CD14-positive monocyte (primary cell): ENCODE results near the gene APOBEC4. TPM values are rescaled to one million over a fixed set of nuclear protein-coding genes. Genes with fewer than 3 reads are reported as not detected.

Experiments used
- DNase-seq, 3 donors: peaks; one replicate each; pipeline ENCODE4 v3.0.0-alpha.2; 2011 to 2022
- H2AFZ ChIP-seq: 2 replicates; pipeline ENCODE4 v1.6.0; 2012; ENCODE audit warnings: mild to moderate bottlenecking, low read depth, low read length, inconsistent platforms; ENCODE audit not compliant: insufficient read depth, poor library complexity, severe bottlenecking
- H3K27ac ChIP-seq, 2 donors: 1 replicate in 1 of 2; 2 replicates in 1 of 2; pipeline ENCODE4 v1.5.1; 2012 to 2013; ENCODE audit warnings: low read length in 2 of 2, control low read depth in 1 of 2, inconsistent platforms in 1 of 2, low read depth in 1 of 2, mild to moderate bottlenecking in 1 of 2
- H3K27me3 ChIP-seq, 2 donors: one replicate each; pipeline versions ENCODE4 v1.6.0 to v1.6.1; 2011 to 2013; ENCODE audit warnings: low read length in 2 of 2; ENCODE audit not compliant: control insufficient read depth in 2 of 2, insufficient read depth in 2 of 2
- H3K36me3 ChIP-seq, 2 donors: replicated peaks in 1 of 2; 1 replicate in 1 of 2; 2 replicates in 1 of 2; pipeline versions ENCODE4 v1.5.1 to v1.6.1; 2012 to 2013; ENCODE audit warnings: low read length in 2 of 2, control low read depth in 1 of 2, inconsistent platforms in 1 of 2, mild to moderate bottlenecking in 1 of 2; ENCODE audit not compliant: insufficient read depth in 2 of 2, control insufficient read depth in 1 of 2
- H3K4me1 ChIP-seq, 2 donors: 1 replicate in 1 of 2; 2 replicates in 1 of 2; pipeline versions ENCODE4 v1.5.1 to v1.6.1; 2012 to 2013; ENCODE audit warnings: low read length in 2 of 2, control low read depth in 1 of 2, inconsistent platforms in 1 of 2, mild to moderate bottlenecking in 1 of 2, moderate library complexity in 1 of 2; ENCODE audit not compliant: insufficient read depth in 2 of 2, control insufficient read depth in 1 of 2
- H3K4me2 ChIP-seq: replicated peaks from 2 replicates; pipeline ENCODE3; 2012; ENCODE audit warnings: low read length, moderate library complexity, mild to moderate bottlenecking; ENCODE audit not compliant: poor library complexity, severe bottlenecking; ENCODE audit errors: extremely low read depth
- H3K4me3 ChIP-seq, 3 experiments: fragments of 200-600 bp in 1 of 3; sonication (generic) in 1 of 3; replicated peaks in 1 of 3; 1 replicate in 2 of 3; 2 replicates in 1 of 3; pipeline ENCODE4 v1.5.1; 2011 to 2013; ENCODE audit warnings: low read length in 3 of 3, mild to moderate bottlenecking in 3 of 3, control low read depth in 2 of 3, low read depth in 2 of 3, inconsistent platforms in 1 of 3, moderate library complexity in 1 of 3
- H3K79me2 ChIP-seq: 2 replicates; pipeline ENCODE4 v1.6.0; 2012; ENCODE audit warnings: mild to moderate bottlenecking, control low read depth, inconsistent platforms, low read length, moderate library complexity; ENCODE audit not compliant: insufficient read depth
- H3K9ac ChIP-seq: 2 replicates; pipeline ENCODE4 v1.6.0; 2017; ENCODE audit warnings: low read length, mild to moderate bottlenecking; ENCODE audit not compliant: insufficient read depth, poor library complexity, severe bottlenecking
- H3K9me3 ChIP-seq, 2 donors: replicated peaks in 1 of 2; 1 replicate in 1 of 2; 2 replicates in 1 of 2; pipeline versions ENCODE4 v1.5.1 to v1.6.1; 2012 to 2013; ENCODE audit warnings: low read length in 2 of 2, control low read depth in 1 of 2; ENCODE audit not compliant: control insufficient read depth in 1 of 2, insufficient read depth in 1 of 2
- H4K20me1 ChIP-seq: 2 replicates; pipeline ENCODE4 v1.6.0; 2012; ENCODE audit warnings: mild to moderate bottlenecking, low read length, control low read depth, moderate library complexity; ENCODE audit not compliant: insufficient read depth
- H3K27ac Mint-ChIP-seq, 7 donors: one replicate each; pipeline ENCODE4 v1.8.0; 2020; ENCODE audit warnings: mild to moderate bottlenecking in 7 of 7, mixed read lengths in 7 of 7, moderate library complexity in 6 of 7, inconsistent platforms in 2 of 7
- H3K27me3 Mint-ChIP-seq, 3 donors: one replicate each; pipeline ENCODE4 v1.8.0; 2021 to 2022; ENCODE audit warnings: low read depth in 3 of 3, mild to moderate bottlenecking in 3 of 3, mixed read lengths in 3 of 3, moderate library complexity in 3 of 3, inconsistent platforms in 1 of 3
- H3K36me3 Mint-ChIP-seq, 2 donors: one replicate each; pipeline ENCODE4 v1.8.0; 2020; ENCODE audit warnings: mixed read lengths in 2 of 2, inconsistent platforms in 1 of 2, mild to moderate bottlenecking in 1 of 2
- H3K4me1 Mint-ChIP-seq: one replicate; pipeline ENCODE4 v1.8.0; 2020; ENCODE audit warnings: mild to moderate bottlenecking, mixed read lengths
- H3K4me3 Mint-ChIP-seq, 2 donors: one replicate each; pipeline ENCODE4 v1.8.0; 2020; ENCODE audit warnings: mild to moderate bottlenecking in 2 of 2, mixed read lengths in 2 of 2, moderate library complexity in 1 of 2
- H3K9me3 Mint-ChIP-seq, 7 donors: one replicate each; pipeline ENCODE4 v1.8.0; 2020 to 2022; ENCODE audit warnings: mixed read lengths in 7 of 7, mild to moderate bottlenecking in 6 of 7, moderate library complexity in 6 of 7, inconsistent platforms in 2 of 7
- WGBS: methylation state at CpG from one replicate; pipeline ENCODE4 v1.1.5; 2013; ENCODE audit warnings: missing lambda C conversion rate; ENCODE audit not compliant: insufficient coverage; 5-methylcytosine and 5-hydroxymethylcytosine counted together
- intact Hi-C, 2 donors: fragments of 100-400 bp; cut with micrococcal nuclease; formaldehyde crosslinking; loops; one replicate each; pipeline versions ENCODE4 v1.15.0 to v1.15.1; 2023
- polyA plus RNA-seq, 3 donors: library from polyadenylated mRNA; depleted of rRNA in 1 of 3; unstranded in 2 of 3; stranded (reverse) in 1 of 3; fragments of 300-500 nt in 2 of 3; fragments of >200 nt in 1 of 3; fragmentation: Illumina TruSeq in 2 of 3; gene quantifications; 1 replicate in 2 of 3; 2 replicates in 1 of 3; pipeline ENCODE4 v1.2.3, GENCODE V29; 2012 to 2021
- TF ChIP-seq, protein P1 (sequence below): fragments of 200-600 bp; IDR thresholded peaks from one replicate; pipeline ENCODE4 v1.8.0; 2022; ENCODE audit warnings: antibody characterized with exemption, mild to moderate bottlenecking

Gene APOBEC4
- polyA plus RNA-seq, 3 donors: not detected

DNA sequence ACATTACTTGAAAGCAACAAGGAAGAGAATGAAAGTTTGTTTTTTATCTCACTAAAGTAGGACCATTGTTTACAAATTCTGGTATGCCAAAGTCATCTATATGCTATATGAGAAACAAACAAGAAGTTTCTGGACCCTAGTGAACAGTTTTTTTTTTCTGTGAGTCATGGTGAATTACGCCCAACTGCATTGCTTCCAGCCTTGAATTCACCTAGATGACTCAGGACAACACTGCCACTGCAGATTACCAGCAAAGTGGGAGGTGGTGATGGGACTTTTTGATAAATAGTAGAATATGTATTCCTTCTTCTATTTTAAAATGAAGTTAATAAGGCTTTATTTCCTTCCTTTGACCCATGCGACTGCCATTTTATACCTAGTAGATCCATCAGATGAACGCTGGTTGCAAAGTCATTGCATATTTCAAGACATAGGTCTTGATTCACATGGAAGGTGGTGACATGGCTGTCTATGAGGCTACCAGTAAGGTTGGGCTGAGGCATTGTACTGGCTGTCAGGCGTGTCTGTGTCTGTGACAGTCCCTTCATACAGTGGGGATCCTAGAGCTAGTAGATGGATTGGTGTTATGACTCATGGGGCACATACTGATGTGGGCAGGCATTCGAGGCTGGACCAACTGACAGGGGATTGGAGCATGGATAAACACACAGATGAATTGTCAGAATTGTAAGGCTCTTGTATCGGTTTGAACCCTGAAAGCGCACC, 49.1 kb upstream of the APOBEC4 start:
- TF ChIP-seq, protein P1, sequence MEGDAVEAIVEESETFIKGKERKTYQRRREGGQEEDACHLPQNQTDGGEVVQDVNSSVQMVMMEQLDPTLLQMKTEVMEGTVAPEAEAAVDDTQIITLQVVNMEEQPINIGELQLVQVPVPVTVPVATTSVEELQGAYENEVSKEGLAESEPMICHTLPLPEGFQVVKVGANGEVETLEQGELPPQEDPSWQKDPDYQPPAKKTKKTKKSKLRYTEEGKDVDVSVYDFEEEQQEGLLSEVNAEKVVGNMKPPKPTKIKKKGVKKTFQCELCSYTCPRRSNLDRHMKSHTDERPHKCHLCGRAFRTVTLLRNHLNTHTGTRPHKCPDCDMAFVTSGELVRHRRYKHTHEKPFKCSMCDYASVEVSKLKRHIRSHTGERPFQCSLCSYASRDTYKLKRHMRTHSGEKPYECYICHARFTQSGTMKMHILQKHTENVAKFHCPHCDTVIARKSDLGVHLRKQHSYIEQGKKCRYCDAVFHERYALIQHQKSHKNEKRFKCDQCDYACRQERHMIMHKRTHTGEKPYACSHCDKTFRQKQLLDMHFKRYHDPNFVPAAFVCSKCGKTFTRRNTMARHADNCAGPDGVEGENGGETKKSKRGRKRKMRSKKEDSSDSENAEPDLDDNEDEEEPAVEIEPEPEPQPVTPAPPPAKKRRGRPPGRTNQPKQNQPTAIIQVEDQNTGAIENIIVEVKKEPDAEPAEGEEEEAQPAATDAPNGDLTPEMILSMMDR: no peak
- H3K4me3 Mint-ChIP-seq: no peak overlapping the region
- no peak overlapping the region for H3K4me2 ChIP-seq
- intact Hi-C loops: no loop called here
- no peak overlapping the region for H3K27ac Mint-ChIP-seq
- no peaks in the 10 kb centered on the region for H3K36me3 Mint-ChIP-seq
- no peak overlapping the region for H2AFZ ChIP-seq
- H3K4me1 ChIP-seq: no peaks in the 10 kb centered on the region
- H3K79me2 ChIP-seq: no peaks in the 10 kb centered on the region
- no peaks in the 10 kb centered on the region for H3K36me3 ChIP-seq
- peaks cover 0 to 1% (median 0%) of the 10 kb centered on the region in 7 donors for H3K9me3 Mint-ChIP-seq
- no peak overlapping the region for H3K4me3 ChIP-seq
- H3K27me3 ChIP-seq: no peaks in the 10 kb centered on the region
- no peaks in the 10 kb centered on the region for H3K27me3 Mint-ChIP-seq
- H3K27ac ChIP-seq: no peak overlapping the region
- no peaks in the 10 kb centered on the region for H4K20me1 ChIP-seq
- DNase-seq: no peak
- no peaks in the 10 kb centered on the region for H3K9me3 ChIP-seq
- no peak overlapping the region for H3K9ac ChIP-seq
- WGBS: 94% methylated on average over 5 of the region's 7 CpGs
- no peaks in the 10 kb centered on the region for H3K4me1 Mint-ChIP-seq

DNA sequence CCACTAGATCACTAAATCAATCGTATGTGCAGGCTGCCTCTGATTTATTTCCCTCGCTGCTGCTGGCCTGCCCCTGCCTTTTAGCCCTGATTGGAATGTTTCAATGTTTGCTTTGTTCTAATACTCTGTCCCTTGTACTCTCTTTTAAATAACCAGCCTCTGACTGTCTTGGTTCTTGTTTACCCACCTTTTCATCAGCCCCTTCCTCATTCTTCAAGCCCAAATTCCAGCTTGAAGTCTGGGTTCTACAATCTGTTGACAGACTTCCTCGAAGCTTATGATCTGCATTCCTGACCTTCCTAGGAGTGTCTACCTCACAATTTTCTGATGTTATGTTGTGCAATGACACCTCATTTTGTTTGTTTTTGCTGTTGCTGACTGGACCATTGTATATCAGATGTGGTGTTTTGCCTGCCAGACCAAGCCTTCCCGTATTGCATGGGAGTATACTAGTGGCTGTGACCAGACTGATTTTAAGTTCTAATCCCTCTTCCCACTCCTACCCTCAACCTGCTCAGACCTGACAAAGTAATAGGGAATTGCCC, 46.6 kb upstream of the APOBEC4 start:
- WGBS: 80% methylated on average over 1 of the region's 4 CpGs
- Mint-ChIP-seq H3K27ac (no peak overlapping the region), H3K27me3 (no peaks in the 10 kb centered on the region), H3K36me3 (no peaks in the 10 kb centered on the region), H3K9me3 (peaks cover 0 to 1% (median 0%) of the 10 kb centered on the region in 7 donors), H3K4me3 (no peak overlapping the region), H3K4me1 (peaks cover 6% of the 10 kb centered on the region)
- no peak overlapping the region for H3K4me2 ChIP-seq
- H3K4me1 ChIP-seq: no peaks in the 10 kb centered on the region
- no peaks in the 10 kb centered on the region for H3K79me2 ChIP-seq
- H3K9me3 ChIP-seq: no peaks in the 10 kb centered on the region
- intact Hi-C loops: no loop called here
- no peaks in the 10 kb centered on the region for H3K27me3 ChIP-seq
- no peak for DNase-seq
- TF ChIP-seq, protein P1: no peak
- H3K27ac ChIP-seq: no peak overlapping the region
- no peak overlapping the region for H3K4me3 ChIP-seq
- no peaks in the 10 kb centered on the region for H4K20me1 ChIP-seq
- H2AFZ ChIP-seq: no peak overlapping the region
- H3K9ac ChIP-seq: no peak overlapping the region
- H3K36me3 ChIP-seq: no peaks in the 10 kb centered on the region
